Fibroblast of skin of right quadriceps (primary cell): ENCODE data around the gene SUMF1.
"Not testable (repeated sequence)": the region's sequence is repeated elsewhere in the genome, so short reads cannot be mapped to it uniquely, and the experiment has no call there.

Experiments used
- DNase-seq: peaks from one replicate; pipeline ENCODE4 v3.0.0-alpha.2; 2013

The SUMF1 gene

GRCh38 chr3:4332574-4332973 lies 134.5 kb downstream of the SUMF1 start:
- DNase-seq: no peak

DNA sequence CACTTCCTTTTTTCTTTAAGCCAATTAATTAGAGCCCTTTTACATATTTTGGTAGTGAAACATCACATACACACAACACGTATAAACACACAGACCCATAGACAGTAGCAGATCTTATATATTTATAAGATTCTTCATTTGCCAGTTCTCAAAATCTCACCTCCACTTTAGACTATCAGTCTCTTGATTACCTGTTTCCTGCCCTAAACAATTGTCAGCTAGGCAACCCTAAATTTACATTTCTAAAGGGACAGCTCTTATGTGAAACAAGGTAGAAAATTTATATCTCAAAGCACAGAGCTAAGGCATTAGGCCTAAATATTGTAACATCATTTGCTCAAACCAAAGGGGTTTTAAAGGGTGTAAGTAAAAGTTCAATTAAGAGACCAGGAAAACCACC lies 135.0 kb downstream of the SUMF1 start:
- no peak for DNase-seq

DNA sequence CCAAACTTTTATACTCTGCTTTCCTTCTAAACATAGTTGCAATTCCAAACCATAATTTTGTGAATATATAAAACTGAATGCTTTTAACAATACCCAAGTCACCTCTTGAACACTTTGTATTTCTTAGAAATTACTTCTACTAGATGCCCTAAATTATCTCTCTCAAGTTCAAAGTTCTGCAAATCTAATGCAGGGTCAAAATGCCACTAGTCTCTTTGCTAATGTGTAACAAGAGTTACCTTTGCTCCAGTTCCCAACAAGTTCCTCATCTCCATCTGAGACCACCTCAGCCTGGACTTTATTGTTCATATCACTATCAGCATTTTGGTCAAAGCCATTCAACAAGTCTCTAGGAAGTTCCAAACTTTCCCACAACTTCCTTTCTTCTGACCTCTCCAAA lies 137.3 kb downstream of the SUMF1 start:
- DNase-seq: not testable (repeated sequence)

GRCh38 chr3:4326868-4327267 lies 140.2 kb downstream of the SUMF1 start:
- no peak for DNase-seq

DNA sequence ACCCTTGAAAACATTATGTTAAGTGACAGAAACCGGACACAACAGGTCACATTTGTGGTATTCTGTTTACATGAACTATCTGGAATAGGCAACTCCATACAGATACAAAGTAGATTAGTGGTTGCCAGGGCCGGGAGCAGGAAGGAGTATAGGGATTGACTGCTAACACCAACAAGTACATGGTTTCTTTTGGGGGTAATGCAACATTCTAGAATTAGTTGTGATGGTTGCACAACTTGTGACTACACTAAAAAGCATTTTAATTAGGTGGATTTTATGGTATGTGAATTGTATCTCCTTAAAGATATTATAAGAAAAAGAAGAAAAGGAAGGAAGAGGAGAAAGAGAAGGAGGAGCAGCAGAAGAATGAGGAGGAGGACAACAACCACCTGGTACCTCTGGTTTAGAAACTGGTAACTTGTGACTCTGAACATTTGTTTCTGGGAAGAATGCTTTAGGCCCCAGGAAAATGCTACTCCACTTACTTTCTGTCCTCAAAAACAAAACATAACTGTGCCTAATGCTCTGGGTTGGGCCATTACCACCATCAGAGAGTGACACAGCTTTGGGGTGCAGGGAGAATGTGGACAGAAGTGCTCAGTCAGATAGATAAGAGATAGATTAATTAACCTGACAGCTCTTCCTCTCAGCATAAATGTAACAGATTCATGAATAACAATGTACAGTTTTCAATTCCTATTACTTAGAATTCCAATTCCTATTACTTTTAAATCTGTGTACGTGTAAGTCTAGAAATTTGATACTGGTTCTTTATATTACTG lies 143.6 kb downstream of the SUMF1 start:
- DNase-seq: peak; percentile 43

DNA sequence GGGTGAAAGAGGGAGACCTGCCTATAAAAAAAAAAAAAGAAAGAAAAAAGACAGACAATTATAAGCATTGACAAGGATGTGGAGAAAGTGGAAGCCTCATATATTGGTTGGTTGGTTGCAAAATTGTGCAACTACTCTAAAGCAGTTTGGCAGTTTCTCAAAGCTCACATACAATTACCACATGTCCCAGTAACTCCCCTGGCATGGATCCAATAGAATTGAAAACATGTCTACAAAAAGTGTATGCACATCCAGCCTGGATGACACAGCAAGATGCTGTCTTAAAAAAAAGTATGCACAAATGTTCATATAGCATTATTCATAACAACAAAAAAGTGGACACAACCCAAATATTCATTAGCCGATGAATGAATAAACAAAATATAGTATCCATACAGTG lies 144.4 kb downstream of the SUMF1 start:
- peak; percentile 88 for DNase-seq

DNA sequence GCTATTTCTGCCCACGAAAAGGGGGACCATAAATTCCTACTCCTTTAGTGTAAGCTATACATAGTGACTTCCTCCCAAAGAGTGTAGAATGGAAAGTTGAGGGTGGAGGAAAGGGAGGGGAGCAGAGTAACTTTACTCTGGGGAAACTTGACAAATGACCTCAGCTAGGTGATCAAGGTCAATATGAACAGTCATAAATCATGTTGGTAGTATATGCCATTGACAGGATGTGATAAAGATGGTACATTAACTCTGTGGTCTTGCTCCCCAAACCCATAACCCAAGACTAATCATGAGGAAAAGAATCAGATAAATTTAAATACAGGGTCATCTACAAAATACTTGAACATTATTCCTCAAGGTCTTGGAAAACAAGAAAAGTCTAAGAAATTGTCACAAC lies 145.3 kb downstream of the SUMF1 start:
- DNase-seq: no peak

DNA sequence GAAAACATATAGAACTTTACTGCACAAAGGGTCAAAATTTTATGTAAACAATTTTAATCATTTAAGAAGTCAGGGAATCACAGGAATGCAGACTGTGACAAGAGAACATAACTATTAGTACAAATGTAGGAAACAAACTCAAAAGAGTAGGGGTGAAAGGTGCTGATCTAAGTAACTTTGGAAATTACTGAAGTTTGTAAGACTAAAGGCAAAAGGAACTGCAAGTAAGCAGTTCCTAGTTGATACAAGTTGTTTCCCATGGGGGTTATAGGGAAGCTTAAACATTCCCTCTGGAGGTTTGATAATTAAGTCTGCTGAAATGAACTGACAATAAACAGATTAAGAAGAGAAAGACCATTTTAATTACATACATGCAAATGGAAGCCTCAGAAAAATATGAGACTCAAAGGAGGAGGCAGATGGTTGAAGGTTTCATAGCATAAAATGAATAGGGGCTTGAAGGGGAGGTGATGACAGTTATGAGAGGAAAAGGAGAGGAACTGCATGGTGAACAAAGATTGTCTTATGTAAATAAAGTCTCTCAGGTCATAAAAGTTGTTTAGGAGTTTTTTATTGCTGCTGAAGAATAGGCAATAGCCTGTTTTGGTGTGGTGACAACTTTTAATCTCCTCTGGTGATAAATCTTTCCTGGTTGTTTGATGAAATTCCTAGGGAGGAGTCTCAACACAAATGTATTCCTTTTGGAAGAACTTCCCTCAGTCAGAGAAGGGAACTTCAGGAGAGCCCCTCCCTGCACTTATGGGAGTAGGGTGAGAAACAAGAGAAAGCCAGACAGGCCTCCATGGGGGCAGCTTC lies 146.8 kb downstream of the SUMF1 start:
- DNase-seq: peak; percentile 42

- DNase-seq: no peak
Observed at GRCh38 chr3:4314688-4315087, 152.4 kb downstream of the SUMF1 start.

DNA sequence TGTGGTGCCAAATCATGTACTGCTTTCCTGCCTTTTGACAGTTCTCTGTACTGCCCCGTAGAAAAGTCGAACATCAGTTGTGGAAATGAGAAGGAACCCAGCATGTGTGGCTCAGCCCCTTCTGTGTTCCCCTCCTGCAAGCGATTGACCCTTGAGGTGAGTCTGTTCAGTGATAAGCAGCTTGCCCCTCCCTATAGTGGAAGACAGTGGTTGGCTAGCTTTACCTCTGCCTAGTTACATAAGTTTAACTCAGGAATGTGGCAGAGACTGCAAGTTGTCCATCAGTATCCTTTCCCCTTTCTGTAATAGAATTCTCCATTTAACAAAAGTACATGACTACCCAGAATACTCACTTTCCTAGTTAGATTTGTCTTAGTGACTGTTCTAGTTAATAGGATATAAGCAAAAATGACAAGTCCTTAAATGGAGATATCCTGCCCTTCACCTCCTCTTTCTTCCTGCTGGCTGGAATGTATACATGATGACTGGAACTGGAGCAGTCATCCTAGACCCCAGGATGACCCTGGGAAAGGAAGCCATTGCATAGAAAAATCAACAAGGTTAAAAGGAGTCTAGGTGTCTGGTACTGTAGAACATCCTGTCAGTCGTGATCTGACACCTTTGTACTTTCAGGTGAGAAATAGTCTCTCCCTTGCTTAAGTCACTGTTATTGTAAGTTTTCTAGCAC lies 153.3 kb downstream of the SUMF1 start:
- peak; percentile 22 for DNase-seq

GRCh38 chr3:4311496-4311895 lies 155.6 kb downstream of the SUMF1 start:
- DNase-seq: no peak
